ENCODE measurements around the gene TK1.
"Not testable (repeated sequence)": the region's sequence is repeated elsewhere in the genome, so short reads cannot be mapped to it uniquely, and the experiment has no call there.

The TK1 gene

DNA sequence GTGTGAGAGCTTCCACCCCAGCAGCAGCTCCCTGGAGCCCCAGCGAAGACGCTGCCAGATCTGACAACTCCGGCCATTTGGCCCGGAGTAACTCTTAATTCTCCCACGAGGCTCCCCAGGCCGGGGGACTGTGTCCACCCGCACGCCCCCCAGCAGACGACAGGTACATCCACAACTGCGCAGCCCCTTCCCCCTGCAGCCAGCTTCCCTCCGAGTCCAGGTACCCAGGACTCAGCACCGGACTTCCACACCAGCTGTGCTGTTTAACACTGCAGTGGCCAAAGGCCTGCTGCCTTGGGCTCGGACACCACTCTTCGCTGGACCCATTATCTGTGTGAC is 11.2 kb downstream of the TK1 start:
- DNase-seq = no peak

DNA sequence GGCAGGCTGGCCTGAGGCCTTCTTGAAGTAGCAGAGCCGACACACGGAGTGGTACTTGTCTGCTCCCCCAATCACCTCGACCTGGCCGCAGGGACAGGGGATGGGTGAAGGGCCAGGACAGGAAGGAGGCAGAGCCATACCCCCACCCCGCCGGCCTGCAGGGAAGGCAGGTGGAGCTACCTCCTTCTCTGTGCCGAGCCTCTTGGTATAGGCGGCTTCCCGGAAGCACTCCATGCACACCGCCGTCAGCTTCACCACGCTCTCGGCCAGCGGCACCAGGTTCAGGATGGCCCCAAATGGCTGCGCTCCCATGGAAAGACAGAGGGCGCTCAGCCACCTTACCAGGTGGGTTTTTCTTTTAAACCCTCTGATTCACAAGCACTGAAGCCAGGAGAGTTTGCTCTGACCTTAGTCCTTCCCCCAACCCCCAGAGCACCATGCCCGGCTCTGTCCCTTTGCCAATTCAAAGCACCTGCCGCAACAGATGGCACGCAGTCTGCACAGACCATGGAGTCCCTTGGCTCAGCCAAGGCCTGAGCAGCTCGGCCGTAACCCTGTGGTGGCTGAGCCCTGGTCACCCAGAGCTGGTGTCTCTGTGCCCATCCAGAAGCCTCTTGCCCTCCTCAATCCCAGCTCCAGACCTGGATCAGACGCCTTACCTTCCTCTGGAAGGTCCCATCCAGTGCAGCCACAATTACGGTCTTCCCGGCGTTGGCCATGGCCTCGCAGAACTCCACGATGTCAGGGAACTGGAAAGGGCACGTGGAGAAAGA is 11.8 kb downstream of the TK1 start:
- no peak for DNase-seq

DNA sequence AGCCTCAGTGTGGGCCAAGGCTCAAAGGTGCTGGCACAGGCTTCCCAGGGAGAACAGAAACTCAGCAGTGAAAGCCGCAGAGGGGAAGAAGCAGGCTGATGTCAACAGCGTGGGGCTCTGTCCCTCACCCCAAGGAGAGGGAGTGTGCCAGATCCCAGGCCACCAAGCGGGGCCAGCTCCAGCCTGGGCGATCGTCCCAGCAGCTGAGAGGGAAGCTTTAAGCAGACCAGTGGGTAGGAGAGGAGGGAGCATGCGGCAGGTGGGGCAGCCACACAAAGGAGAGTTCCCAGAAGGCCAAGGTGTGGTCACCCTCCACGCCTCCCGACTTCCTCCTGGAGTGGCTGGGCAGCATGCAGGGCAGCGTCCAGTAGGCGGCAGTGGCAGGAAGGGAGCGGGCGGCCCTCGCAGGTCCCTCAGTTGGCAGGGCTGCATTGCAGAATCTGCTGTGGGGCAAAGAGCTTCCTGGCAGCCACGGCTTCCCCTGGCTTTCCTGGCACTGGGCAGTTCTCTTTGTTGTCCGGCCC is 12.4 kb downstream of the TK1 start:
- DNase-seq = no peak

DNA sequence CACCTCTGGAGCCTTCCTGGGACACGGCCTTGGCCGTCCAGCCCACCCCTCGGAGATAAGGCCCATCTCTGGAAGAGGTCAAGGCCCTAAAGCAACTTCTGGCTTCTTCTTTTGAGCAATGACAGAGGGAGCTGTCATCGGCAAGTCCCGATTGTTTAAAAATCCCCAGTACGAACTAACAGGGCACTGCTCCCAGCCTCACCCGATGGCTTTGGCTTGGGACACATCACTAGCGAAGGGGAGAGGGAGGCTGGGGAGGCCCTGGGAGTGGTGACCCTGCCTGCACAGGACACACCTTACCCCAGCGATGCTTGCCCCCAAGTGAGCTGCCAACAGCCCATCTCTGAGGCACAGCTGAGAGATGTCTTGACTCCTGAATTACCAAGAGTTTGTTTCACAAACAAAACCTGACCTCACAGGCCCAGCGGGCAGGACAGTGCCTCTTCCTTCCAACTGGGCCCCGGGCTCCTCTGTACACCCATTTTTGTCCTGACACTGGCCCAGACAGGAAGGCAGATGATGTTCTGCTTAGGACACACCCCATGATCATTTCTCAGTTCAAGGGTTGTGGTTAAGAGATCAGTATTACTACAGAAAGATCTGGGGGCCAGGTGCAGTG is 13.6 kb downstream of the TK1 start:
- DNase-seq = no peak

DNA sequence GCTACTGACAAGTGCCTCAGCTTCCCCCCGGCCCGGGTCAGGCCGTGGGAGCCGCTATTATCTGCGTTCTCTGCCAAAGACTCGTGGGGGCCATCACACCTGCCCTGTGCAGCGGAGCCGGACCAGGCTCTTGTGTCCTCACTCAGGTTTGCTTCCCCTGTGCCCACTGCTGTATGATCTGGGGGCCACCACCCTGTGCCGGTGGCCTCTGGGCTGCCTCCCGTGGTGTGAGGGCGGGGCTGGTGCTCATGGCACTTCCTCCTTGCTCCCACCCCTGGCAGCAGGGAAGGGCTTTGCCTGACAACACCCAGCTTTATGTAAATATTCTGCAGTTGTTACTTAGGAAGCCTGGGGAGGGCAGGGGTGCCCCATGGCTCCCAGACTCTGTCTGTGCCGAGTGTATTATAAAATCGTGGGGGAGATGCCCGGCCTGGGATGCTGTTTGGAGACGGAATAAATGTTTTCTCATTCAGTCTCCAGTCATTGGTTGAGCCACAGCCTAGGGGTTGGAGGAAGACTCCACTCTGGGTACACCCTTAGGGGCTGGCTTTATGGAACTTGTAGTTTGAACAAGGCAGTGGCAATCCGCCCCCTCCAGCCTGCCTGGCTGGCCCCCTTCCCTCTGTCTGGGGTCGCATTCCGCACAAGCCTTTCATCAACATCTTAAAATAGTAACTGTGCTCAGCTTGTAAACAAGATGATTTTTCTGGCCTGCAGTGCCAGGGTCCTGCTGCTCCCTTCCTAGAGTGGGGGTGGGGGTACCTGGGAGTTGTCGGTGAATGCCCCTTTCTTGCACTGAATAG is 14.4 kb downstream of the TK1 start:
- no peak for DNase-seq

DNA sequence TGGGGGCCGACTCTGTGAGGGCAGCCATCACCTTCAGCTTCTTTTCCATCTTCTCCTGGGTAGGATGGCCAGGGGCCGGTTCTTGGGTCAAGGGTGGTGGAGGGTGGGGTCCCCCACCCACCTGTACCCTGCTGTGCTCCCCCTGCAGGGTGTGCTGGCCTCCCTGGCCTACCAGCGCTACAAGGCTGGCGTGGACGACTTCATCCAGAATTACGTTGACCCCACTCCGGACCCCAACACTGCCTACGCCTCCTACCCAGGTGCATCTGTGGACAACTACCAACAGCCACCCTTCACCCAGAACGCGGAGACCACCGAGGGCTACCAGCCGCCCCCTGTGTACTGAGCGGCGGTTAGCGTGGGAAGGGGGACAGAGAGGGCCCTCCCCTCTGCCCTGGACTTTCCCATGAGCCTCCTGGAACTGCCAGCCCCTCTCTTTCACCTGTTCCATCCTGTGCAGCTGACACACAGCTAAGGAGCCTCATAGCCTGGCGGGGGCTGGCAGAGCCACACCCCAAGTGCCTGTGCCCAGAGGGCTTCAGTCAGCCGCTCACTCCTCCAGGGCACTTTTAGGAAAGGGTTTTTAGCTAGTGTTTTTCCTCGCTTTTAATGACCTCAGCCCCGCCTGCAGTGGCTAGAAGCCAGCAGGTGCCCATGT is 15.1 kb downstream of the TK1 start:
- not testable (repeated sequence) for DNase-seq

DNA sequence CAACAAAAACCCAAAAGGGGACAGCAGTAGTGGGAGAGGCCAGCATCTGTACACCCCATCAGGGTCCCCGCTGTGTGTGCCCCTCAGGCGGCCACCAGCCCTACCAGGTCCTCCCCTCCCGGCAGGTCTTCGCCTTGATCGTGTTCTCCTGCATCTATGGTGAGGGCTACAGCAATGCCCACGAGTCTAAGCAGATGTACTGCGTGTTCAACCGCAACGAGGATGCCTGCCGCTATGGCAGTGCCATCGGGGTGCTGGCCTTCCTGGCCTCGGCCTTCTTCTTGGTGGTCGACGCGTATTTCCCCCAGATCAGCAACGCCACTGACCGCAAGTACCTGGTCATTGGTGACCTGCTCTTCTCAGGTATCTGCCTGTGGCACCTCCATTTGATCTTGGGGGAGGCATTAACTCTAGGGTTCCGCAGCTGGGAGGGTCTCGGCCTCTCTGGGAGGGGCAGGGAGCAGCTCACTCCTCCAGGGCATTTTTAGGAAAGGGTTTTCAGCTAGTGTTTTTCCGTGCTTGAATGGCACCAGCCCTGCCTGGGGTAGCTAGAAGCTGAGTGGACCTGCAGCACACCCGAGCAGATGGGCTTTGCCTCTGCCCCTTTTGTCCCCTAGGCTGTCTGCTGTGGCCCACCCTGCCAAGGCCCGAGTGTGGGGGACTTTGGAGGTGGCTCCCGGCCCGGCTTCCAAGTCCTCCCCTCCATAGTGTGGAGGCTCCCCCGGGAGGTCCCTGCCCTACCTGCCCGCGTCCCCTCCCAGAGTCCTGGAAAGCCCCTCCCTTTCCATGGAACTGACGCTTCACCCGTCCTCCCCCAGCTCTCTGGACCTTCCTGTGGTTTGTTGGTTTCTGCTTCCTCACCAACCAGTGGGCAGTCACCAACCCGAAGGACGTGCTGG is 15.9 kb downstream of the TK1 start:
- no peak for DNase-seq

DNA sequence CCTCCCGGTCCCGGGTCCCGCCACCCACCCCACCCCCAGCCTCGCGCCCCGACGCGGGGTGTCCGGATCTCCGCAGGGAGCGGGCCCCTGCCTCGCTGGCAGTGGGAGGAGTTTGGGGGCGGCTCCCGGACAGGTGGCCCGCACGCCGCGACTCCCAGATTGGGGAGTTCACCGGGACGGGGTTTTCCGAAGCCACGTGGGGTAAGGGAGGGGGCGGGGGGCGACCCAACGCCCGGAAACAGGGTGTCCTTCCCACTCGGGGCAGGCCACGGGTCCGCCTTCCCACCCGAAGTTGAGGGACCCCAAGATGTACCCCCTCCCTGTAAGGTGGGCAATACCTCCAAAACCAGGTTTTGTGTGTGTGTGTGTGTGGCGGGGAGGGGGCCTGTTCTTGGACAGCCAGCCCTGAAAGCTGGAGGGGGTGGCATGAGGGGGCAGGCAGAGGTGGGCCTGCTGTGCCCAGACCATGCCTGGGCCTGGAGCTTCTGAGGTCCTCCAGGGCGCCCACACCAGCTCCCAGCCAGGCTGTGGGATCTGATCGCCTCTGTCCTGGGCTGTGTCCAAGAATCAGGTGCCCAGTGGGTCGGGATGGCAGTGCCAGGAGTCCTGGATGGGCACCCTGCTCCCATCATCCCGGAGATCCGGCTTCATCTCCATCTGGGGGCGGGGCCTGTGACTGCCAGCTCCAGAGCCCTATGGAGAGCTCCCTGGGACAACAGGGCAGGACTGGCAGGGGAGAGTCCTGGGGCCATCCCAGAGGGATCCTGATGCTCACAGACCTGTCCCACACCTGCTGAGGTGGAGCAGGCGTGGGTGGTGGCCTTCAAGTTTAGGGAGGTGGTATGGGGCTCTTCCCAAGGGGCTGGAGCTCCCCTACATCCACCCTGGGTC is 17.7 kb downstream of the TK1 start:
- no peak for DNase-seq

DNA sequence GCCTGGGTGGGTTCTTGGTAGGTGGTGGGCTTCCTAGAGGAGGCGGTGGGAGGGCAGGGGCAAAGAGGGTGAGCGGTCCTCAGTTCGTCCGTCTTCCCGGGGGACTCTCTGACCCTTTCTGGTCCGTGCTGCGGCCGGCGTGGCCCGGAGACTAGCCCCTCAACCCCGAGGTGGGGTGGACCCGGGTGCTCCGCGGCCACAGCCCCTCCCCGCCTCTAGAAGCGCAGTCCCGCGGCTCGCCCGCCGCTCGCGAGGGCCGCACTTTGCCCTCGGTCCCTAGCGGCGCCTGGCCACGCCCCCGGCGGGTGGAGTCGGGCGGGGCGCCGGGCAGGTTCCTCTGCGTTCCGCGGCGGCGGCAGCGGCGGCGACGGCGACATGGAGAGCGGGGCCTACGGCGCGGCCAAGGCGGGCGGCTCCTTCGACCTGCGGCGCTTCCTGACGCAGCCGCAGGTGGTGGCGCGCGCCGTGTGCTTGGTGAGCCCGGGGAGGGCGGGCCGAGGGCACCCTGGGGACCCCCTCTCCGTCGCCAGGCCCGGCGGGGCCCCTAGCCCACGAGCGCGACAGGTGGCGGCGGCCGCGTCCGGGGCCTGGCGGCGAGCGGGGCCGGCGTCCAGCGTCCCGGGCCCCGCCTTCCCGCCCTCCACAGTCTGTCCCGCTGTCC is 18.5 kb downstream of the TK1 start, which contains the start of gene SYNGR2:
TSS of gene SYNGR2 (plus strand) at position 340 of the 661 bp plus-strand sequence. CDS start at position 376, 36 bp downstream.
- DNase-seq = no peak

DNA sequence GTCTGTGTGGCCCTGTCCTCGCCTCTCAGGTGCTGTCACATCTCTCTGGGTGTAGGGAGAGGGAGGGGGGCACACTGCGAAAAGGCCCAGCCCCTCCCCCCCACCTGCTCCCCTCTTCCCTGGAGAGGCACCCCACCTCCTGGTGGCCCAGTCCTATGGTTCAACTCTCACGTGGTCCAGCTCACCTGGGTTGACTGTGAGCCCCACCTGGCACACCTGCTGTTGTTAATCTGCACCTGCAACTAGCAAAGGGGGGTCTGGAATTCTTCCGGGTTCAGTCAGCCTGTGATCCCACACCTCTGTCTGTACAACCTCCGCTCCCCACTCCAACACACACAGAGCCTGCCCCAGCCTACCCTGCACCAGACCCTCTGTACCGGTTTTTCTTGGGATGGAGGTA is 20.4 kb downstream of the TK1 start:
- no peak for DNase-seq

DNA sequence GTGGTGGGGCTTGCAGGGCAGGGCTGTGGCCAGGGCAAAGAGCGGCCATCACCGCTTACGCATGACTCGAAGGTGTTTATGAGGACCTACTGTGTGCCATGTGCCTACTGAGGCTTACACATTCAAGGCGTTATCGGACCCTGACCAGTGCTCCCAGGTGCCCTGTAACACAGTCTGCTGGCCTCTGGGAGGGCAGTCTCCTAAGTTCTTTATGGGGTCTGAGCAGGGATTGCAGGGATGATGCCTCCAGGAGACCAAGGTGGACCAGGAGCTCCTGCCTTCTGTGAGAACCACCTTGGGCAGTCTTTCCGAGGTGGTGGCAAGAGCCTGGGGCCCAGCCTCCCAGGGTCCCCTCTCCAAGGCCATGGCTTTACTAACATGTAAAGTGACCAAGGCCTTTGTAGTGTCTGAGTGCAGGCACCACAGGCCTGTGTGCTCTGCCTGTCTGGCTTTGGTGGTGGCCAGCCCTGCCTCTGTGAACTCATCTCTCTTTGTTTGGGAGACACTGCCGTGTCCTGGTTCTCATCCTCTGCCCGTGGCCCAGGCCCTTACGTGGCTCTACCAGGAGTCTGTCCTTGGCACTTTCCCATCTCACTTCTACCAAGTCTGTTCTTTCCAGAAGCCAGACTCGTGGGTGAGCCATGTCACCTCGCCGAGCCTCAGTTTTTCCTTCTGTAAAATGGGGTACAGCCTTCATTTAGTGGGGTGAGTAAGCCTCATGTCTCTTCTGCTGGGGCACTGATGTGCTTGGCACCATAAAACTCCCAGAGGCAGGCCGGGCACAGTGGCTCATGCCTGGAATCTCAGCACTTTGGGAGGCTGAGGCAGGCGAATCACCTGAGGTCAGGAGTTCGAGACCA is 21.9 kb downstream of the TK1 start:
- no peak for DNase-seq

DNA sequence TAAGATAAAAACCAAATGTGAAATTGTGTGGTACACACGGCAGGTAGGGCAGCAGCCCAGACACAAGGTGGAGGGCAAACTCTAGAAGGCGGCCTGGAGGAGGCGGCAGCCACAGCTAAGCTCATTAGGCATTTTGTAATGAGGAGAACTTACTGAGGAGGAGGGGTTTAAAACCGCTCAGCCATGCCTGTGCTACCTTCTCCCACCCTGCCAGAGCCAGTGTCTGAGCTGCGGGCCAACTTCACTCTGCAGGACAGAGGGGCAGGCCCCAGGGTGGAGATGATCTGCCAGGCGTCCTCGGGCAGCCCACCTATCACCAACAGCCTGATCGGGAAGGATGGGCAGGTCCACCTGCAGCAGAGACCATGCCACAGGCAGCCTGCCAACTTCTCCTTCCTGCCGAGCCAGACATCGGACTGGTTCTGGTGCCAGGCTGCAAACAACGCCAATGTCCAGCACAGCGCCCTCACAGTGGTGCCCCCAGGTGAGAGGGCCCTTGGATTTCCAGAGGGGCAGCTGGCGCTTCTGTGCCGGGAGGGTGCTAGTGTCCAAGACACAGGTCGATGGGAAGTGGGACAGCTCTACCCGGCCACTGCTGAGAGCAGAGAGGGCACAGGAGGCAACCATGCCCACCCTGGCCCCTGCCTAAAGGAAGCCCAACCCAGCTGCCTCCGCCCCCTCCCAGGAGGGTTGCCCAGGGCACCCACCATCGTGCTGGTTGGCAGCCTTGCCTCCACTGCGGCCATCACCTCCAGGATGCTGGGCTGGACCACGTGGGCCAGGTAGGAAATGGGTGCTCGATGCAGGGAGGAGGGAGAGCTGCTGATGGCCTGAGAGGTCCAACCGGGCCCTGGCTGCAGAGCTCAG is 22.7 kb downstream of the TK1 start:
- DNase-seq = no peak

DNA sequence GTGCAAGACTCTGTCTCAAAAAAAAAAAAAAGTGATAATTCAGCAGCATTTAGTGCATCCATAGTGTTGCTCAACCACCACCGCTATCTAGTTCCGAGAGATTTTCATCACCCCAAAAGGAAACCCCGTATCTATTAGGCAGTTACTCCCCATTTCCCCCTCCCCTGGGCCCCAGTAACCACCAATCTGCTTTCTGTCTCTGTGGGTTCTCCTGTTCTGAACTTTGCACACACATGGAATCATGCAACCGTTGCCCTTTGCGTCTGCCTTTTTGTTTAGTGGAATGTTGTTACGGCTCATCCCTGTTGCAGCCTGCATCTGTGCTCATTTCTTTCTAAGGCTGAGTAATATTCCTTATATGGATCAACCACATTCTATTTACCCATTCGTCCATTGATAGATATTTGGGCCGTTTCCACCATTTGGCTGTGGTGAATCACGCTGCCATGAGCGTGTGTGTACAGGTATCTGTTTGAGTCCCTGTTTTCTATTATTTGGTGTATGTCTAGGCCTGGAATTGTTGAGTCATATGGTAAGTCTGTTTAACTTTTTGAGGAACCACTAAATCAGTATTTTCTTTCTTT is 27.2 kb downstream of the TK1 start:
- no peak for DNase-seq

DNA sequence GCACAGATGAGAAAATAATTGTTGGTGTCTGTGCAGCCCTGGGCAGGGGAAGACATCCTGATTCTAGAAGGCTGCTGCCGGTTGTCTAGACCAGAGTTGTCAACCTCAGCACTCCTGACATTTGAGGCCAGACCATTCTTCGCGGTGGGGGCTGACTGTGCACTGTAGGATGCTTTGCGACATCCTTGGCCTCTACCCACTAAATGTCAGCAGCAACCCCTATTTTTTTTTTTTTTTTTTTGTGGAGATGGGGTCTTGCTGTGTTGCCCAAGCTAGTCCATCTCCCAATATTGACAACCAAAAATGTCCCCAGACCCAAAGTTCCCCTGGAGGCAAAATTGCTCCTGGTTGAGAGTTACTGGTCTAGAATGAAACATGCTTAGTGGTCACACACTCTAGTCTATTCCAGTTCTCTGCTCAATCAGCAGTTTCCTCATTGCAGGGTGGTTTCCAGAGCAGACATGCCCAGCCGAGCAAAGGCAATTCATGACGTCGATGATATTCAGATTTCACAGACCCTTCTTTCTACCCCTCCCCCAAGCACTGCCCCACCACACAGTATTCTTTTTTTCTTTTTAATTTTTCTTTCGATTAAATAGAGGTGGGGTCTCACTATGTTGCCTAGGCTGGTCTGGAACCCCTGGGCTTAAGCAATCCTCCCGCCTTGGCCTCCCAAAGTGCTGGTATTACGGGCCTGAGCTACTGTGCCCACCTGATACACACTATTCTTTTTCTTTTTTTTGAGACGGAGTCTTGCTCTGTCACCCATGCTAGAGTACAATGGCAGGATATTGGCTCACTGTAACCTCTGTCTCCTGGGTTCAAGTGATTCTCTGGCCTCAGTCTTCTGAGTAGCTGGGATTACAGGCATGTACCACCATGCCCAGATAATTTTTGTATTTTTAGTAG is 31.7 kb downstream of the TK1 start:
- no peak for DNase-seq

DNA sequence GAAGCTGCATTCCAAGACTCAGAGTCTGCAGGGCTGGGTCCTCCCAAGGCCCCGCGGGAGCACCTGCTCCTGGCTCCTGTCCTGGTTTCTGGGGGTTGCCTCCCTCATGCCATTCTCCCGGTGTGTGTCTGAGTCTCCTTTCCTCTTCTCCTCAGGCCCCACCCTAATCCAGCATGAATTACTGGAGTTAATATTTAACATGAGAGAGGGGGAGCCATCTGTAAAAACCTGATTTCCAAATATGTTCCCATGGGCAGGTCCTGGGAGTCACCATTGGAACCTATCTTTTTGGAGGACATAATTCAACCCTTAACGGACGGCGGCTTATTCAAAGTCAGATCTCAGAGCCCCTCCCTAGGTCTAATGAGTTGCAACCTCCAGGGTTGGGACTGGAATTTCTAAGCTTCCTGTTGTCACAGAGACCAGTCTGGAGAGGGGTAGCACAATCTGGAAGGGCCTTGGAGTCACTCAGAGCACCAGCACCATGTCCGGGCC is 35.3 kb downstream of the TK1 start:
- DNase-seq = no peak

DNA sequence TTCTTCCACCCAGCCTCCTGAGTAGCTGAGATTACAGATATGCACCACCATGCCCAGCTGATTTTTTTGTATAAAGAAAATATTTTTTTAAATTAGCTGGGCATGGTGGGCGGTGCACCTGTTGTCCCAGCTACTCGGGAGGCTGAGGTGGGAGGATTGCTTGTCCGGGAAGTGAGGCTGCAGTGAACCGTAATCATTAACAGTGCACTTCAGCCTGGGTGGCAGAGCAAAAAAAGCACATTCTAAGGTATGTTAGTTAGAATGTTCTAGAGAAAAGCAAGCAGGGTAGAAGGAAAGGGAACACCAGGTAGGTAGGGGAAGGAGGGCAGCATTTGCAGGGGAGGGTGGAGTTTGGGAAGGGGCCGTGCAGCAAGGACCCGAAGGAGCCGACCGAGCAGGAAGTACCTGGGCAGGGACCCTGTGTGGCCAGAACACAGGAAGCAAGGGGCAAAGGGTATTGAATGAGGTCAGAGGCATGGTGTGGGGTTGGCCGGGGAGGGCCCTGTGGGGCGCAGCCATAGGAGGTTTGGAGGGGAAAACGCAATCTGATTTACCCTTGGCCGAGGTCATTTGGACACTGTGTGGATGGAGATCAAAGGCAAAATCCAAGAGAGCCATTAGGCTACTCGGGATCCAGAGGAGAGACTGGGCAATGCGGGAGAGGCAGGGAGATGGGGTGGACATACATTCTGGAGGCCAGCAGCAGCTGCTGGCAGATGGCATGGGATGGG is 38.4 kb downstream of the TK1 start:
- no peak for DNase-seq
